ENCODE measurements around the gene HLA-DPB1.

Gene HLA-DPB1

GRCh38 chr6:33136310-33136900, 60.6 kb downstream of the HLA-DPB1 start:
- in situ Hi-C loops (cut with HindIII; ENCODE audit: low pct_unique_long_range_greater_than_20kb, low sequenced_read_pairs): no loop called here
- no peak for TF ChIP-seq JUND (IDR thresholded peaks at IDR 0.05; ENCODE audit: low read depth)
- DNase-seq (ENCODE audit: low read depth in 1 of 2, low spot score in 1 of 2): no peak
